ELR (cell line): Measurements from ENCODE around the gene LCTL.
"Not testable (repeated sequence)": the region's sequence is repeated elsewhere in the genome, so short reads cannot be mapped to it uniquely, and the experiment has no call there.

Experiments
- DNase-seq: peaks from one replicate; pipeline ENCODE4 v3.0.0-alpha.2; 2015; ENCODE audit warnings: low read depth

LCTL gene

DNA sequence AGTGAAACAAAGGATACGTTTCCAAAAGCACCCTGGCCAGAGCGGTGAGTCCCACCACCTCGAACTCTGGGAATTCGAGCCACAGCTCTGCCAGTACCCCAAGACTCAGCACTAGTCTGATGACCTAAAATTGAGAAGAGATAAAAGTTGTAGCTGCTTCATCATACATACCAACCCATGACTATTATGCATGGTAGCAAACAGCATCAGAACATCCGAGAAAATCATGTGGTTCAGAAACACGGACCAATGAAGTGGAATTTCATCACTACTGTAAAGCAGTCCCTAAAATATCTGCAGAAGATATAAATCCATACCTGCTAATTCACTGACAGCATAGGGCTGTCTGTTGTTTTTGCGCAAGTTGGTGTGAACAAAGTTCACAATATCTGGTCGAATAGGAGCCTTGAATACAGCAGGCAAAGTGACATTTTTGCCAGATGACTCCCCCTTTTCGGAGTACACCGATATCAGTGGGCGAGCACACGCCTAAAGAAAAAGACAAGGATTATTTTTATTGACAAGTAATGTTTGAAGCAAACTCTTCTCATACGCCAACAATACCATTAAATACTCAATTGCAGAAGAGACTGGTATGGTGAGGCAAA, 62.7 kb downstream of the LCTL start:
- DNase-seq, result peak; percentile 44

DNA sequence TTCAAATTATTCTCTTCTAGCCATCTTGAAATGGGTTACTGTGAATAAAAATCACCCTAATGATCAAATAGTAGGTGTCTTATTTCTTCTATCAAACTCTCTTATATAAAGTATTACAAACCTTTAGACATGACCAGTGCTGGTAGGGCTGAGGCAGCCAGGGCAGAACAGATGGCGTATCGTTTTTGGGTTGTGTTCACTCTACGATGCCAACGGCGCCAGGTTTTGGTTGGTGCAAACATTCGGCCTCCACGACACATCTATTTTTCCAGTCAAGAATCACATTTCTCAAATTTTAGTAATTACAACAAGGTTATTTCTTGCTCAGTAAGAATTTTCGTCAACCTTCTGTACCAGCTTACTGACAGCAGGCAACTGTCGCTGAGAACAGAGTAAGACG, 63.3 kb downstream of the LCTL start:
- no peak for DNase-seq

DNA sequence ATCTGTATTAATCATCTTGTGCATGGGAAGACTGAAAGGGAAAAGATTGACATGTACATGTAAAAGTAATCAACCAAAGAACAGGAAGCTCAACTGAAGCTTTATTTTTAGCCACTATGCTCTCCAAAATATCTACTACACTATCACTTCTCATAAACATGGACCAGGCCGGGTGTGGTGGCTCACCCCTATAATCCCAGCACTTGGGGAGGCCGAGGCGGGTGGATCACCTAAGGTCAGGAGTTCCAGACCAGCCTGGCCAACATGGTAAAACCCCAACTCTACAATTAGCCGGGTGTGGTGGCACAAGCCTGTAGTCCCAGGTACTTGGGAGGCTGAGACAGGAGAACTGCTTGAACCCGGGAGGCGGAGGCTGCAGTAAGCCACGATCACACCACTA, 65.5 kb downstream of the LCTL start:
- DNase-seq, result not testable (repeated sequence)

DNA sequence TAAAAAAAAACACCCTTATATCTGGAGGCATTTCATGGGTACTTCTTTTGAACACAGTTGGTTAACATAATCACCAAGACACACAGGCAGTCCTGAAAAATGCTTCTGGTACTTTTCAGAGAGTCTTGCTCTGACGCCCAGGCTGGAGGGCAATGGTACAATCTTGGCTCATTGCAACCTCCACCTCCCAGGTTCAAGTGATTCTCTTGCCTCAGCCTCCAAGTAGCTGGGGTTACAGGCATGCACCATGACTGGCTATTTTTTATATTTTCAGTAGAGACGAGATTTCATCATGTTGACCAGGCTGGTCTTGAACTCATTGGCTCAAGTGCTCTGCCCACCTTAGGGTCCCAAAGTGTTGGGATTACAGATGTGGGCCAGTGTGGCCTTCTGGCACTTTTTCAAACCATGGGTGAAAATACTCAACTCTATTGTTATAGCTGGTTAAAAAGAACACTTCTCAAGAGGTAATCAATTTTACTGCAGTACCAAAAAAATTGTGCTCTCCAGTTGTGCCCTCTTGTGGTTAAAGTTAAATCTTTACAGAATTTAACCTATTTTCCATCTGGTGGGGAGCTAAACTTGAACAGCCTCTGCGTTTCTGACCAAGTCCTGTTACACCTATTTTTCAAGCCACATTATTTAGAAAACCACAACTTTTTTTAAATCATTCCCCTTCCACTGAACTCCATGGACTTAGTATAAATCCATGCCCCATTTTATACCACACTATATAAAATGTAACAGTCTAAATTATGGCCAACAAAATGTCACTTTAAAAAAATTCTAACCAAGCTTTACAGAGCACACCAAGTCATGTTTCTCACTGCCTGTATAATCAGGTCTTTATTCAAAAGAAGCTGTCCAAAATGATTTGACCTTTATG, 67.1 kb downstream of the LCTL start:
- peak; percentile 66 for DNase-seq
